Measurements from ENCODE around the gene HLA-DMB. TPM values are rescaled to one million over a fixed set of nuclear protein-coding genes. Genes with fewer than 3 reads are reported as not detected.

HLA-DMB gene
- total and polyA plus RNA-seq, 10 of the 15 experiments (the other 5 are each of a cell fraction or from before 2014, with no cell fraction given) = 114 to 173 (median 150) TPM

GRCh38 chr6:32894085-32895005 lies 46.5 kb downstream of the HLA-DMB start (continued):
- TF ChIP-seq TAF1 (IDR thresholded peaks at IDR 0.05; ENCODE audit: borderline replicate concordance, low read depth, low read length) = peak; percentile 60; the same call in 1 of the 2 replicates
- TF ChIP-seq TCF3 (IDR thresholded peaks at IDR 0.05; ENCODE audit: borderline replicate concordance, insufficient read depth, low read depth, low read length) = peak; percentile 64; the same call in 1 of the 2 replicates
- TF ChIP-seq FOXM1 (IDR thresholded peaks at IDR 0.05; ENCODE audit: low read depth, low read length) = no peak
- no peak for TF ChIP-seq MYC (IDR thresholded peaks at IDR 0.05; ENCODE audit: insufficient read depth, insufficient read length, insufficient replicate concordance, low read length, severe bottlenecking)
- no peak for TF ChIP-seq NR2C1 (IDR thresholded peaks at IDR 0.05)
- TF ChIP-seq GATAD2B (conservative IDR thresholded peaks at IDR 0.05; ENCODE audit: low read depth) = 0 out of 2 replicates have a peak, but pooled peaks have one; percentile 34
- 0 out of 2 replicates have a peak, but pooled peaks have one; percentile 32 for TF ChIP-seq NR2F1 (conservative IDR thresholded peaks at IDR 0.05)
- TF ChIP-seq BCL3 (IDR thresholded peaks at IDR 0.05; ENCODE audit: borderline replicate concordance, insufficient read depth, low read depth, low read length, poor library complexity, severe bottlenecking) = peak; percentile 39
- TF ChIP-seq TBL1XR1 (IDR thresholded peaks at IDR 0.05; ENCODE audit: low read depth, low read length) = no peak
- TF ChIP-seq PKNOX1 (IDR thresholded peaks at IDR 0.05) = peak; percentile 98
- TF ChIP-seq LARP7 (IDR thresholded peaks at IDR 0.05) = 0 out of 2 replicates have a peak, but pooled peaks have one; percentile 14
- TF ChIP-seq IKZF1 (conservative IDR thresholded peaks at IDR 0.05) = peak; percentile 90
- 0 out of 2 replicates have a peak, but pooled peaks have one; percentile 34 for TF ChIP-seq POLR2AphosphoS5 (IDR thresholded peaks at IDR 0.05; ENCODE audit: low read length)
- TF ChIP-seq POU2F2 (IDR thresholded peaks at IDR 0.05; ENCODE audit: borderline replicate concordance, low read depth, low read length) = no peak
- no peak for TF ChIP-seq JUND (IDR thresholded peaks at IDR 0.05; ENCODE audit: low read depth, low read length)
- TF ChIP-seq PML (IDR thresholded peaks at IDR 0.05; ENCODE audit: low read length) = peak; percentile 64; the same call in 1 of the 2 replicates
- TF ChIP-seq CBFB (IDR thresholded peaks at IDR 0.05; ENCODE audit: low read depth) = peak; percentile 60; the same call in 1 of the 2 replicates
- TF ChIP-seq ZNF207 (IDR thresholded peaks at IDR 0.05; ENCODE audit: borderline replicate concordance) = 0 out of 2 replicates have a peak, but pooled peaks have one; percentile 42
- TF ChIP-seq MTA2 (IDR thresholded peaks at IDR 0.05; ENCODE audit: low read depth) = no peak
- peak; percentile 97 for TF ChIP-seq PBX3 (IDR thresholded peaks at IDR 0.05; ENCODE audit: insufficient replicate concordance, low read depth, low read length)
- peak; percentile 27; the same call in 1 of the 2 replicates for TF ChIP-seq BACH1 (IDR thresholded peaks at IDR 0.05; ENCODE audit: borderline replicate concordance)
- peak; percentile 81 for TF ChIP-seq YY1 (IDR thresholded peaks at IDR 0.05; ENCODE audit: low read depth, low read length)
- peak; percentile 38 to 52; a peak in 3 of 4 replicates for TF ChIP-seq IKZF2 (IDR thresholded peaks at IDR 0.05)
- 0 out of 2 replicates have a peak, but pooled peaks have one; percentile 8 for TF ChIP-seq HCFC1 (IDR thresholded peaks at IDR 0.05; ENCODE audit: low read length)
- peak; percentile 83 for TF ChIP-seq MEF2B (IDR thresholded peaks at IDR 0.05; ENCODE audit: partially characterized antibody, poor library complexity, severe bottlenecking)
- TF ChIP-seq TARDBP (IDR thresholded peaks at IDR 0.05; ENCODE audit: borderline replicate concordance) = 0 out of 2 replicates have a peak, but pooled peaks have one; percentile 11

Measured in GM12878 (cell line).